MM.1S (cell line): ENCODE results near the gene C20orf141.

Experiments
- CTCF ChIP-seq: fragments of 300-600 bp; sonication (generic); IDR thresholded peaks from 2 replicates; pipeline ENCODE4 v1.5.1; 2016; ENCODE audit warnings: antibody characterized with exemption, low read length, mixed read lengths
- EZH2 ChIP-seq: fragments of 300-600 bp; sonication (generic); optimal IDR thresholded peaks from 2 replicates; pipeline ENCODE3; 2017; ENCODE audit warnings: low read depth, mild to moderate bottlenecking, antibody characterized with exemption, low read length, mixed read lengths
- EZH2phosphoT487 ChIP-seq: fragments of 300-600 bp; sonication (generic); IDR thresholded peaks from 2 replicates; pipeline ENCODE4 v1.6.1; 2018; ENCODE audit warnings: antibody characterized with exemption, low read length

GRCh38 chr20:2794866-2795447 is 19.8 kb upstream of the C20orf141 start:
- TF ChIP-seq CTCF (no peak), EZH2 (no peak), EZH2phosphoT487 (no peak)
